Adrenal gland (tissue), 12 donors: ENCODE data around the gene DAB2IP. TPM values are rescaled to one million over a fixed set of nuclear protein-coding genes. Genes with fewer than 3 reads are reported as not detected.

Experiments used
- DNase-seq, 7 donors: peaks; one replicate each; pipeline ENCODE4 v3.0.0-alpha.2; 2019 to 2020
- H3K27ac ChIP-seq, 5 donors: fragments of 200-600 bp; sonication (generic) in 4 of 5; 1 replicate in 3 of 5; 2 replicates in 2 of 5; pipeline versions ENCODE4 v1.5.1 to v1.8.0; 2016 to 2020; ENCODE audit warnings: mild to moderate bottlenecking in 1 of 5
- H3K27me3 ChIP-seq: fragments of 200-600 bp; 2 replicates; pipeline ENCODE4 v1.8.0; 2021
- H3K36me3 ChIP-seq, 2 donors: fragments of 200-600 bp; replicated peaks in 1 of 2; 1 replicate in 1 of 2; 2 replicates in 1 of 2; pipeline versions ENCODE4 v1.5.1 to v1.8.0; 2018 to 2022
- H3K4me1 ChIP-seq, 2 donors: fragments of 200-600 bp; replicated peaks in 1 of 2; 1 replicate in 1 of 2; 2 replicates in 1 of 2; pipeline versions ENCODE4 v1.5.1 to v1.8.0; 2018 to 2021
- H3K4me3 ChIP-seq, 4 donors: fragments of 200-600 bp; sonication (generic) in 3 of 4; one replicate each; pipeline ENCODE4 v1.5.1; 2016 to 2018
- H3K9me3 ChIP-seq, 3 donors: fragments of 200-600 bp; sonication (generic) in 1 of 3; replicated peaks in 1 of 3; 1 replicate in 2 of 3; 2 replicates in 1 of 3; pipeline versions ENCODE4 v1.5.1 to v1.8.0; 2016 to 2021
- POLR2A ChIP-seq, 2 donors: fragments of 450-650 bp; IDR thresholded peaks; one replicate each; pipeline ENCODE4 v1.6.1; 2017; ENCODE audit warnings: antibody characterized with exemption in 2 of 2, mild to moderate bottlenecking in 2 of 2, moderate library complexity in 1 of 2
- WGBS, 4 donors: extraction: QIAGEN DNeasy Blood & Tissue Kit in 2 of 4; methylation state at CpG; one replicate each; pipeline versions ENCODE4 v1.1.5 to v1.1.7; 2013 to 2017; 5-methylcytosine and 5-hydroxymethylcytosine counted together
- intact Hi-C, 2 donors: fragments of 100-400 bp; cut with DNase I; formaldehyde crosslinking; loops; one replicate each; pipeline versions ENCODE4 v1.14.1 to v1.15.0; 2022 to 2023
- polyA plus RNA-seq, 3 donors: library from polyadenylated mRNA; stranded (reverse); fragments of 200-250 nt in 2 of 3; fragments of 350-450 nt in 1 of 3; fragmentation: Illumina TruSeq in 1 of 3; extraction: RNeasy Lipid Tissue Mini Kit (QIAGEN cat#74804) in 1 of 3; gene quantifications; one replicate each; pipeline ENCODE4 v1.2.3, GENCODE V29; 2013 to 2014
- total RNA-seq, 9 donors: library from RNA; depleted of rRNA in 4 of 9; stranded (reverse); fragments of >200 nt in 4 of 9; fragments of 120-200 nt in 1 of 9; fragmentation: NEBNext Ultra II Directional in 1 of 9; extraction: Animal tissue kit (Norgen Biotek cat#: 25700) in 1 of 9; gene quantifications; one replicate each; pipeline versions ENCODE4 v1.1.0 to v1.2.4, GENCODE V29; 2013 to 2023
- TF ChIP-seq, protein P1 (sequence below), 6 experiments: fragments of 450-650 bp in 4 of 6; fragments of 200-600 bp in 2 of 6; sonication (generic) in 1 of 6; IDR thresholded peaks; 1 replicate in 5 of 6; 2 replicates in 1 of 6; pipeline versions ENCODE4 v1.5.1 to v1.8.0; 2016 to 2021; ENCODE audit warnings: antibody characterized with exemption in 6 of 6, mild to moderate bottlenecking in 2 of 6, moderate library complexity in 1 of 6
- donor health status: healthy with polysubstance abuse.
- donor health status: Bipolar disorder and iron deficiency.
- donor health status: DM: yes; HTN: yes; CAD: no.
- donor health status: DM: no; HTN: no; CAD: no.
- donor health status: DM: no; HTN: no; CAD: no.
- donor health status: DM: yes; HTN: yes; CAD: no.

DAB2IP gene
- total and polyA plus RNA-seq, 12 donors: 12.0 to 52.2 (median 43.9) TPM

DNA sequence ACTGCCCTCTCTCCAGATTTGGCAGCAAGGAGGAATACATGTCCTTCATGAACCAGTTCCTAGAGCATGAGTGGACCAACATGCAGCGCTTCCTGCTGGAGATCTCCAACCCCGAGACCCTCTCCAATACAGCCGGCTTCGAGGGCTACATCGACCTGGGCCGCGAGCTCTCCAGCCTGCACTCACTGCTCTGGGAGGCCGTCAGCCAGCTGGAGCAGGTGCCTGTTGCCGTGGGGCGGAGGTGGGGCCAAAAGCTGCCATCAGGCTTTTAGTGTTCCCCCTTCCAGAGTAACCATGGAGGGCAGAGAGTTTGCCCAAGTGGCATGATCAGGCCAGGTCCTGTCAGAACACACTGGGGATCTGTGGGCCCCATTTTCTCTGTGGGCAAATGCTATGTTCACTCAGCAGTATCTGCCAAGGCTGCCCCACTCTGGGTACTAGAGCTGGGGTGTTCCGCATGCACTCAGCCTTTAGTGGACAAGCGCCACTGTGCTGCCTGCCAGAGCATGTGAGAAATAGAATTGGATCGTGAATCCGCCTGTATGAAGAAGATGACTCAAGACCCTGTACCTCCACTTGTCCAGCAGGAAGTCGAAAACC is 117.1 kb downstream of the DAB2IP start:
- H3K4me3 ChIP-seq: no peak overlapping the region
- H3K36me3 ChIP-seq: peaks cover 0 to 78% of the 10 kb centered on the region in 2 donors
- peak in 1 of 7 donors; percentile 8 for DNase-seq
- H3K9me3 ChIP-seq: no peaks in the 10 kb centered on the region
- H3K4me1 ChIP-seq: peaks cover 30 to 37% of the 10 kb centered on the region in 2 donors
- H3K27ac ChIP-seq: no peak overlapping the region
- TF ChIP-seq, protein P1, sequence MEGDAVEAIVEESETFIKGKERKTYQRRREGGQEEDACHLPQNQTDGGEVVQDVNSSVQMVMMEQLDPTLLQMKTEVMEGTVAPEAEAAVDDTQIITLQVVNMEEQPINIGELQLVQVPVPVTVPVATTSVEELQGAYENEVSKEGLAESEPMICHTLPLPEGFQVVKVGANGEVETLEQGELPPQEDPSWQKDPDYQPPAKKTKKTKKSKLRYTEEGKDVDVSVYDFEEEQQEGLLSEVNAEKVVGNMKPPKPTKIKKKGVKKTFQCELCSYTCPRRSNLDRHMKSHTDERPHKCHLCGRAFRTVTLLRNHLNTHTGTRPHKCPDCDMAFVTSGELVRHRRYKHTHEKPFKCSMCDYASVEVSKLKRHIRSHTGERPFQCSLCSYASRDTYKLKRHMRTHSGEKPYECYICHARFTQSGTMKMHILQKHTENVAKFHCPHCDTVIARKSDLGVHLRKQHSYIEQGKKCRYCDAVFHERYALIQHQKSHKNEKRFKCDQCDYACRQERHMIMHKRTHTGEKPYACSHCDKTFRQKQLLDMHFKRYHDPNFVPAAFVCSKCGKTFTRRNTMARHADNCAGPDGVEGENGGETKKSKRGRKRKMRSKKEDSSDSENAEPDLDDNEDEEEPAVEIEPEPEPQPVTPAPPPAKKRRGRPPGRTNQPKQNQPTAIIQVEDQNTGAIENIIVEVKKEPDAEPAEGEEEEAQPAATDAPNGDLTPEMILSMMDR (IDR thresholded peaks at IDR 0.05): no peak
- TF ChIP-seq POLR2A (IDR thresholded peaks at IDR 0.05): no peak
- no peaks in the 10 kb centered on the region for H3K27me3 ChIP-seq
- intact Hi-C loops: loop anchor here in 1 of 2 donors (10.0 kb wide), 1 partner anchor 86 kb away; no protein-coding TSS in a partner anchor
- 92 to 98% (median 94%) methylated on average over 6 to 15 of the region's 15 CpGs for WGBS, 4 donors

DNA sequence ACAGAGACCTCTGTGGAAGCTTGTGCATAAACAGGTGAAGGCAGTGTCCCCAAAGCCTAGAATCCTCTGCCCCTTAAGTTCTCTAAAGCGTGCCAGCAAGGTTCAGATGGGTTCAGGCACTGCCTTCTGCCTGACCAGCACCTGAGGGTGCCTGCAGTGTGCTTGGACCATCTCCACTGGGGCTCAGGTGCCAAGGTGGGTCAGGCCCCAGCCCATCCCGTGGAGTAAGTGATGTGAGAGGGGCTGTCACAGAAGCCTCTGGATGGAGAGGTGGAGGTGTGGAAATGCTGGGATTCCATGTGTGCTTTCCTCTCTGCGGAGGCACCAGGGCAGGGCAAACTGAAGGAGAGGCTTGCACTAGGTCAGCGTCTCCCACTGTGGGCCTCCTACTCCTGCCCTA is 118.5 kb downstream of the DAB2IP start:
- H3K4me3 ChIP-seq: no peak overlapping the region
- H3K4me1 ChIP-seq: peaks cover 25 to 32% of the 10 kb centered on the region in 2 donors
- DNase-seq: peak in 1 of 7 donors; percentile 10
- peaks cover 0 to 79% of the 10 kb centered on the region in 2 donors for H3K36me3 ChIP-seq
- TF ChIP-seq, protein P1 (IDR thresholded peaks at IDR 0.05): no peak
- no peak overlapping the region for H3K27ac ChIP-seq
- no peaks in the 10 kb centered on the region for H3K27me3 ChIP-seq
- H3K9me3 ChIP-seq: no peaks in the 10 kb centered on the region
- intact Hi-C loops: loop anchor here (10.0 kb wide), 1 partner anchor 85 kb away; no protein-coding TSS in a partner anchor
- 83 to 98% (median 94%) methylated on average over 2 to 4 of the region's 4 CpGs for WGBS, 4 donors

DNA sequence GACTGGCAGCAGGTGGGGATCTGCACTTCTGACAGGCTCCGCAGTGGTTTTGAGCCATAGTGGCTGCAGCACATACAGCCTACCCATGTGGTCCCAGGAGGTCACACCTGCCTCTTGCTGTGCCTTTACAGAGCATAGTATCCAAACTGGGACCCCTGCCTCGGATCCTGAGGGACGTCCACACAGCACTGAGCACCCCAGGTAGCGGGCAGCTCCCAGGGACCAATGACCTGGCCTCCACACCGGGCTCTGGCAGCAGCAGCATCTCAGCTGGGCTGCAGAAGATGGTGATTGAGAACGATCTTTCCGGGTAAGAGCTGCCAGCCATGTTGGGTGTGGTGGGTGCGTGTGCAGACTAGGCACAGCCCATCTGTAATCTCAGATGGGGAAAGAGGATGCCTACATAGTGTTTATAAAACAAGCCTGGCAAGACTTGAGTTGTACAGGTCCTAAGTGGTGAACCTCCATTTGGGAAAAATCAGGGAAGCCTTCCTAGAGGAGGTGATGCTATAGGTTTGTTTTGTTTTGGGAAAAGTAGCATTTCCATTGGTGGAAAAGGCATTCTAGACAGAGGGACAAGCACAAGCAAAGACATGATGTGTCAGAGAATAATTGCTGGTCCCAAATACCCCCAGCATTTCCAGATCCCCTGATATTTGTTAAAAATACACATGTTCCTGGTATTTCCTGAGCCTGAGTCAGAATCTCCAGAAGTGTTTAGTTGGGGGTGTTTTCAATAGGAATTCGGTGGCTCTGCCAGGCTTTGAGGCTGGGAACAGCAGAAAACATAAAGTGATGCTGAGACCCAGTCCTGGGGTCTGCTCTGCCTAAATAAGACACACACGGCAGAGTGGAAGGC is 119.2 kb downstream of the DAB2IP start:
- Histone ChIP-seq H3K4me3 (no peak overlapping the region), H3K27me3 (no peaks in the 10 kb centered on the region), H3K4me1 (peaks cover 18 to 25% of the 10 kb centered on the region in 2 donors), H3K36me3 (peaks cover 0 to 86% of the 10 kb centered on the region in 2 donors), H3K27ac (peak overlapping the region in 1 of 5 donors; percentile 76), H3K9me3 (no peaks in the 10 kb centered on the region)
- no peak for TF ChIP-seq POLR2A (IDR thresholded peaks at IDR 0.05)
- TF ChIP-seq, protein P1 (IDR thresholded peaks at IDR 0.05): no peak
- 91 to 93% (median 93%) methylated on average over 10 of the region's 10 CpGs for WGBS, 4 donors
- no peak for DNase-seq
- intact Hi-C loops: loop anchor here in 1 of 2 donors (10.0 kb wide), 1 partner anchor 84 kb away; no protein-coding TSS in a partner anchor

DNA sequence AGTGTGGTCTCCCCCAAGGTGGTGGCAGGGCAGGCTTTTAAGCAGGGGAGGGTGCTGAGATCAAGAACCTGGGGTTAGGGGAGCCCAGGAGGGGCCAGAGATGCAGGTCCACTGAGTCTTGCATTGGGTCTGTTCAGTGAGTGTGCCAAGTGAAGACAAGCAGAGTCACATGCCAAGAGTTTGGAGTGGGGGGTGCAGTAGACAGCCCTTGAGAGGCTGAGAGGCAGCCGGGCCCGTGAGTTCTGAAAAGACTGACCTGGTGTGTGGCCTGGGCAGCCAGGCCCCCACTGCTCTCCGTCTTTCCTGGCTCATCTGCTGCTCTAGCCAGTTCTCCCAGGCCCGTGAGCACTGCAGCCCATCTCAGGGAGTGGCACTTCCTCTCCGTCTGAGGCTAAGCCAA is 120.0 kb downstream of the DAB2IP start:
- Histone ChIP-seq H3K4me3 (no peak overlapping the region), H3K27me3 (no peaks in the 10 kb centered on the region), H3K4me1 (peaks cover 10 to 17% of the 10 kb centered on the region in 2 donors), H3K27ac (peak overlapping the region in 1 of 5 donors; percentile 76), H3K9me3 (no peaks in the 10 kb centered on the region), H3K36me3 (peaks cover 0 to 88% of the 10 kb centered on the region in 2 donors)
- whole genome bisulfite sequencing, 4 donors: 73 to 84% (median 81%) methylated on average over 3 to 5 of the region's 5 CpGs
- intact Hi-C loops: loop anchor here in 1 of 2 donors (10.0 kb wide), 1 partner anchor 83 kb away; no protein-coding TSS in a partner anchor
- peak in 2 of 7 donors; percentile 7 to 33 for DNase-seq
- no peak for TF ChIP-seq POLR2A (IDR thresholded peaks at IDR 0.05)
